ENCODE data around the gene GYS1.
"Not testable (repeated sequence)": the region's sequence is repeated elsewhere in the genome, so short reads cannot be mapped to it uniquely, and the experiment has no call there.

The GYS1 gene

GRCh38 chr19:48938256-48938655 is 54.9 kb downstream of the GYS1 start:
- no peak for DNase-seq (ENCODE audit: low read depth in 2 of 2)

GRCh38 chr19:48935864-48936263 is 57.2 kb downstream of the GYS1 start:
- no peak for DNase-seq (ENCODE audit: low read depth in 2 of 2)

- no peak for DNase-seq (ENCODE audit: low read depth in 2 of 2)
These were observed 58.3 kb downstream of the GYS1 start for GRCh38 chr19:48934837-48935236.

GRCh38 chr19:48933382-48933932 is 59.7 kb downstream of the GYS1 start, which contains the start of gene DHDH:
Gene DHDH, plus strand, starts transcription at chr19:48933699. Its CDS starts 23 bp downstream, at chr19:48933722.
- DNase-seq (ENCODE audit: low read depth in 2 of 2), result peak; percentile 49 to 67

- DNase-seq (ENCODE audit: low read depth in 2 of 2), result no peak
These were observed 64.7 kb downstream of the GYS1 start for GRCh38 chr19:48928164-48929025.

GRCh38 chr19:48927692-48928091 is 65.4 kb downstream of the GYS1 start:
- DNase-seq (ENCODE audit: low read depth in 2 of 2), result not testable (repeated sequence)

- peak in 1 of 2 donors; percentile 20 for DNase-seq (ENCODE audit: low read depth in 2 of 2)
These were observed 66.2 kb downstream of the GYS1 start for GRCh38 chr19:48926909-48927308.

GRCh38 chr19:48925890-48926289 is 67.2 kb downstream of the GYS1 start:
- DNase-seq (ENCODE audit: low read depth in 2 of 2), result not testable (repeated sequence)

- no peak for DNase-seq (ENCODE audit: low read depth in 2 of 2)
These were observed 67.8 kb downstream of the GYS1 start for GRCh38 chr19:48925240-48925843.

GRCh38 chr19:48922548-48923490 is 70.3 kb downstream of the GYS1 start:
- DNase-seq (ENCODE audit: low read depth in 2 of 2), result no peak

GRCh38 chr19:48921721-48922500 is 71.2 kb downstream of the GYS1 start:
- DNase-seq (ENCODE audit: low read depth in 2 of 2), result no peak

- DNase-seq (ENCODE audit: low read depth in 2 of 2), result no peak
These were observed 72.2 kb downstream of the GYS1 start for GRCh38 chr19:48920949-48921348.

- not testable (repeated sequence) for DNase-seq (ENCODE audit: low read depth in 2 of 2)
These were observed 73.8 kb downstream of the GYS1 start for GRCh38 chr19:48919271-48919670.

- no peak for DNase-seq (ENCODE audit: low read depth in 2 of 2)
These were observed 74.3 kb downstream of the GYS1 start for GRCh38 chr19:48918801-48919247.
